Duodenal mucosa (tissue), 2 donors: Measurements from ENCODE around the gene TBX6.
A peak's percentile ranks its signal among the peaks of the same experiment; 100 is the strongest.
"Not testable (repeated sequence)": the region's sequence is repeated elsewhere in the genome, so short reads cannot be mapped to it uniquely, and the experiment has no call there.

Source experiments
- H3K27ac ChIP-seq: one replicate; pipeline ENCODE4 v1.7.0; 2013; ENCODE audit warnings: low read depth, low read length
- H3K27me3 ChIP-seq, 2 donors: one replicate each; pipeline ENCODE4 v1.7.0; 2013; ENCODE audit warnings: low read length in 2 of 2, control low read depth in 1 of 2; ENCODE audit not compliant: insufficient read depth in 2 of 2, control insufficient read depth in 1 of 2
- H3K36me3 ChIP-seq, 2 donors: one replicate each; pipeline ENCODE4 v1.7.0; 2013; ENCODE audit warnings: low read length in 2 of 2, control low read depth in 1 of 2; ENCODE audit not compliant: insufficient read depth in 2 of 2, control insufficient read depth in 1 of 2
- H3K4me1 ChIP-seq, 2 donors: one replicate each; pipeline ENCODE4 v1.7.0; 2013; ENCODE audit warnings: low read length in 2 of 2, control low read depth in 1 of 2; ENCODE audit not compliant: insufficient read depth in 2 of 2, control insufficient read depth in 1 of 2
- H3K4me3 ChIP-seq, 2 donors: one replicate each; pipeline ENCODE4 v1.7.0; 2013; ENCODE audit warnings: low read length in 2 of 2, low read depth in 1 of 2
- H3K9ac ChIP-seq, 2 donors: one replicate each; pipeline ENCODE4 v1.7.0; 2013; ENCODE audit warnings: low read length in 2 of 2, low read depth in 1 of 2
- H3K9me3 ChIP-seq, 2 donors: one replicate each; pipeline ENCODE4 v1.7.0; 2013; ENCODE audit warnings: low read length in 2 of 2, control low read depth in 1 of 2; ENCODE audit not compliant: control insufficient read depth in 1 of 2

Gene TBX6

DNA sequence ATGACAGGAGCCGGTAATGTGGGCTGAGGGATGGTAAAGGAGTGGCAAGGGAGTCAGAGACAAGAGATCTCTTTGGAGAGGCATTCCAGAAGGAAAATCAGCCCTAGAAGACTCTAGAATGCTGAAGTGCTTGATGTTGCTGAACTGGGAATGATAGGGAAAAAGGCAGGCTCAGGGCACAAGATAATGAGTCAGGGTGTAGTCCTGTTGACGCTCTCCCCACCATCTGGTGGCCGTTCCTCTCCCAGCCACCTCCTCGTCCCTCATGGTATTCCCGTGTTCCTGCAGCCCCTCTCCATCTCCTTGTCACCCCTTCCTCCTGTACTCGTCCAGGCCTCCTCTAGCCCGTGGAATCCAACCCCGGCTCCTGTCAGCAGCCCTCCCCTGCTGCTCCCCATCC, 37.3 kb downstream of the TBX6 start:
- no peak overlapping the region for H3K9ac ChIP-seq
- H3K9me3 ChIP-seq, result no peaks in the 10 kb centered on the region
- H3K4me1 ChIP-seq, result peaks cover 8 to 13% of the 10 kb centered on the region in 2 donors
- H3K27me3 ChIP-seq, result no peaks in the 10 kb centered on the region
- no peaks in the 10 kb centered on the region for H3K36me3 ChIP-seq
- H3K27ac ChIP-seq, result no peak overlapping the region
- H3K4me3 ChIP-seq, result no peak overlapping the region

DNA sequence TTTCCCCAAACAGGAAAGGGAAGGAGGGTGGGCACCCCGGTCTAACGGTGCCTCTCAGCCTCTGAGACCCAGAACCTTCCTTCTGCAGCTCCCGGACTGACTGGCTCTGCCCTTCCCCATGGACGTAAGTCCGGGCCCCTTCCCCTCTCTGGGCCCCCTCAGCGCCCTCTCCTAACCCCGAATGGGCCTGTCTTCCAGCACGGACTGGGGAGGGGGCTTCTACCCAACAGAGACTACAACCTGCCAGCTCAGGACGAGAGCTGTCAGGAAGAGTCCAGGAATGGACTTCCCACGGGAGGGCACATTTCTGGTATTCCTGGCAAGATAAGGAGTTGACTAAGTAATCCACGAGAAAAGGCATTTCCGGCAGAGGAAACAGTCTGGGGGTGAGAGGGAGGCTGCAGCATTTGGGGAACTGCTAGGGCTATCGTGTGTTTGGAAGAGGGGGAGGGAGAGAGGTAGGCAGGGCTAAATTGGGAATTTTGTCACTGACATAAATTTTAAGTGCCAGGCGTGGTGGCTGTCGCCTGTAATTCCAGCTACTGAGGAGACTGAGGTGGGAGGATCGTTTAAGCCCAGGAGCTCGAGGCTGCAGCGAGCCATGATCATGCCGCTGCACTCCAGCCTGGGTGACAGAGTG, 38.2 kb downstream of the TBX6 start:
- Histone ChIP-seq H3K9ac (peak overlapping the region in 1 of 2 donors; percentile 60), H3K27ac (no peak overlapping the region), H3K4me3 (peak overlapping the region; percentile 73 to 84), H3K9me3 (no peaks in the 10 kb centered on the region), H3K27me3 (no peaks in the 10 kb centered on the region), H3K4me1 (peaks cover 8 to 13% of the 10 kb centered on the region in 2 donors), H3K36me3 (no peaks in the 10 kb centered on the region)

DNA sequence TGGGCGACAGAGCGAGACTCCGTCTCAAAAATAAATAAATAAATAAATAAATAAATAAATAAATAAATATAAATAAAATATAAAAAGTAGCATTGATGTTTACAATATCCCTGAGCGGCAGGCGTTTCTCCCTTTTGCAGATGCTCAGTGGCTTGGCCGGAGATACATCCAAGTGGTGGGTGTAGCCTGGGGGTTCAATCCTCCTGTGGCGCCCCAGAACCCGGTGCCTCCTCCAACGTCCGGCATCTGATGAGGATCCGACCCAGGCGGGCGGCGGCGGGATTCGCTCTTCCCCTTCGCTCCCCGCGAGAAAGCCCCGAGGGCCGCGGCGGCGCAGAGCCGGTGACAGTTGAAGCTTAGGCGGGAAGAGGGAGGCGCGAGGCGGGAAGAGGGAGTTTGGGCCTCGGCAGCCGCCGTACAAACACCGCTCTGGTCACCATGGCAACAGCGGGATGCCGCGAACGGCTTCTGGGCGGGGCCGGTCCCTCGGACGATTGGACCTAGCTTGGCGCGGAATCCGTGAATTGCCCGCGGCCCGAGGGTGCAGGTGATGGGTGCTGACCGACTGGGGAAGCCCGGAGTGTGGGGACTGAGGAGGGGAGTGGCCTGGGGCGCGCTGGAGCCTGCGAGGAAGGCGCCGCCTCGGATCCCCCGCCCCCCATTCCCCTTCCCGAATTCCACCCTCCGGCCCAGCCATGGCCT, 38.9 kb downstream of the TBX6 start:
- peaks cover 8 to 13% of the 10 kb centered on the region in 2 donors for H3K4me1 ChIP-seq

DNA sequence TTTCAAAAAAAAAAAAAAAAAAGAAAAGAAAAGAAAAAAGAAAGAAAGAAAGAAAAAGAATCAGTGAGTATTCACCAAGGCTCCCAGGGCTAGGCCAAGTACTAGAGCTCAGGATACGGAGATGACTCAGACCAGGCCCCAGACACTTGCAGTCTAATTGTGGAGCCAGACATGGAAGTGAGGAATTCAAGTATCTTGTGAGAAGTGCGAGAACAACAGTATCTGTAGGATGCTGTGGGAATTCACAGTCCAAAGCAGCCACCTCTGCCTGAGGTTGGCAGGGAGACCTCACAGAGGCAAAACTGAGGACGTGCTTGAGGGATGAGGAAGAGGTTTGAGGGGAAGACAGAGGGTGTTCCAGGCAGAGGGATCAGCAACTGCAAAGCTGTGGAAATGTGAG, 40.2 kb downstream of the TBX6 start:
- no peak overlapping the region for H3K27ac ChIP-seq
- H3K9me3 ChIP-seq, result no peaks in the 10 kb centered on the region
- no peak overlapping the region for H3K4me3 ChIP-seq
- peaks cover 8 to 13% of the 10 kb centered on the region in 2 donors for H3K4me1 ChIP-seq
- no peaks in the 10 kb centered on the region for H3K27me3 ChIP-seq
- H3K9ac ChIP-seq, result no peak overlapping the region
- no peaks in the 10 kb centered on the region for H3K36me3 ChIP-seq

More for the DNA sequence above, 38.9 kb downstream of the TBX6 start:
- Histone ChIP-seq H3K36me3 (no peaks in the 10 kb centered on the region), H3K9me3 (no peaks in the 10 kb centered on the region), H3K9ac (peak overlapping the region in 1 of 2 donors; percentile 60), H3K27ac (no peak overlapping the region), H3K27me3 (no peaks in the 10 kb centered on the region), H3K4me3 (peak overlapping the region; percentile 73 to 84)

DNA sequence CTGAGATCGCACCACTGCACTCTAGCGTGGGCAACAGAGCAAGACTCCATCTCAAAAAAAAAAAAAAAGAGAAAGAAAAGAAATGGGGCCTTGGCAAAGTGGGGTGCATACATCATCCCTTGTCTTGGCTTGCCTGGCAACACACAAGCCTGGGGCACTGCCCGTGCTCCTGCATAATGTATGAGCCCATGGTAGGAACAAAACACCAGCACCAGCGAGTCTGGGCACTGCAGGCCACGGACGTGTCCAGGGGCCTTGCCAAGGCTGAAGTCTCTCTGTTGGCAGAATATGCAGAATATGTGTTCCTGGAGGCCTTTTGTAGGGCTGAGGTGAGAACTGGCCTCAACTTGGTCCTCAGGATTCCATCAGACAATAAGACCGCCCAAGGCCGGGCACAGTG, 41.9 kb downstream of the TBX6 start:
- peaks cover 8 to 10% of the 10 kb centered on the region in 2 donors for H3K4me1 ChIP-seq
- no peaks in the 10 kb centered on the region for H3K9me3 ChIP-seq
- no peak overlapping the region for H3K9ac ChIP-seq
- no peak overlapping the region for H3K27ac ChIP-seq
- no peak overlapping the region for H3K4me3 ChIP-seq
- H3K27me3 ChIP-seq, result no peaks in the 10 kb centered on the region
- no peaks in the 10 kb centered on the region for H3K36me3 ChIP-seq

DNA sequence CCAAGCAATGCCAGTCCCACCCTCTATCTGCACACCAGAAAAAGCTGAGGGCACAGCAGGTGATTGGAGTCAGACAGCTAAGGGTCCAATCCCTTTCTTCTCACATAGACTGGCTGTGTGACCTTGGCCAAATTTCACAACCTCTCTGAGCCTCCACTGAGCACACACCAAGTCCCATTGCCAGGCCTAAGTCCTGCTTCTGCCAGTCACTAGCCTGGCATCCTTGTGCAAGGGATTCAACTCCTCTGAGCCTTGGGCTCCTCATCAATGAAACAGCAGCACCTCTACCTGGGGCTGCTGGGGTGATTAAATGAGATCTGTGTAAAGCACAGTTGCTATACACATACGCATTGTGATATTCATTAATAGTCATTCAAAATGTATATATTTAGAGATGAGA, 45.1 kb downstream of the TBX6 start:
- Histone ChIP-seq H3K4me1 (no peaks in the 10 kb centered on the region), H3K4me3 (no peak overlapping the region), H3K27me3 (no peaks in the 10 kb centered on the region), H3K9me3 (no peaks in the 10 kb centered on the region), H3K27ac (no peak overlapping the region), H3K9ac (no peak overlapping the region), H3K36me3 (no peaks in the 10 kb centered on the region)

DNA sequence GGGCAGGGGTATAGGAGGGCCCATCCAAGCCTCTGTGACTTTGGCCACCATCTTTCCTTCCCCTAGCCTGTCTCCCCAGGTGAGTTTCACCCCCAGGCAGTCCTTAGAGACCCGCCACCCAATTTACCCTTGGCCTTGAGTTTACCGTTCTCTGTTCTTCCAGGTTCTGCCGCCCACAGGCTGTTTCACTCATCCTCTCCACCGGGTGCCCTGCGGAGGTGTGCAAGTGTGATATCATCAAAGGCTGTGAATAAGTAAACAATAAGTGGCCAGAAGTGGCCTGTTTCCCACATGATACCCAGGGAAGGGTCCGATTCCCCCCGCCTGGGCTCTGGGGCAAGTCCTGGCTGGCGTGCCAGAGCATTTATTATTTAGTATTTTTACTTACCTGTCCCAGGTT, 45.5 kb downstream of the TBX6 start:
- H3K9me3 ChIP-seq, result no peaks in the 10 kb centered on the region
- no peak overlapping the region for H3K9ac ChIP-seq
- no peaks in the 10 kb centered on the region for H3K4me1 ChIP-seq
- H3K27ac ChIP-seq, result no peak overlapping the region
- no peaks in the 10 kb centered on the region for H3K36me3 ChIP-seq
- no peaks in the 10 kb centered on the region for H3K27me3 ChIP-seq
- no peak overlapping the region for H3K4me3 ChIP-seq

DNA sequence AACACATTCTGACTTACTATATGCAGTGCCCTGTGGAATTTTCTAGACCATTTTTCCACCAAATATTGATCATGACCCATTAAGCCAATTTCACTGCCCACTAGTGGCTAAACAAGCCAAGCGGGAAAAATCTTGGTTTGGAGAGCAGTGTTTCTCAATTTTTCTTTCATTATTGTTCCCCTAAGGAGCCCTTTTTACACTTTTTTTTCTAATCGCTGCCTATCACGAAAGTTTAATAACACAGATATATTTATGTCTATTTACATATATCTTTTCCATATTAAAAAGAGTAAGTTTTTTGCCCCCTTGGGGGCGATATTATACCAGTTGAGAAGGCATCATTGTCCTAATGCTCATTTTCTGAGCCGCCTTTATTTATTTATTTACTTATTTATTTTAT, 49.9 kb downstream of the TBX6 start:
- no peak overlapping the region for H3K4me3 ChIP-seq

DNA sequence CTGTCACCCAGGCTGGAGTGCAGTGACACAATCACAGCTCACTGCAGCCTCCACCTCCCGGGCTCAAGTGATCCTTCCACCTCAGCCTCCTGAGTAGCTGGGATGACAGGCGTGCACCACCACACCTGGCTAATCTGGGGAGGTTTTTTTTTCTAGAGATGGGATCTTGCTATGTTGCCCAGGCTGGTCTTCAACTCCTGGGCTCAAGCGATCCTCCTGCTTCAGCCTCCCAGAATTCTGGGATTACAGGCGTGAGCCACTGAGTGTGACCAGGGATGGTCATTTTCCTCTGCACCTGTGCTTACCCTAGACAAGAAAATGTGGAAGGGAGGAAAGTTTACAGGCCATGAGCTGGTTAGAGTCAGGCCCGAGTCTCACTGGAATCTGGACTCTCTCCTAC, 51.0 kb downstream of the TBX6 start:
- not testable (repeated sequence) for H3K9me3 ChIP-seq, H3K27me3 ChIP-seq, H3K36me3 ChIP-seq, H3K9ac ChIP-seq, H3K4me1 ChIP-seq, H3K27ac ChIP-seq, H3K4me3 ChIP-seq

More for the DNA sequence above, 49.9 kb downstream of the TBX6 start:
- no peak overlapping the region for H3K27ac ChIP-seq
- H3K9ac ChIP-seq, result no peak overlapping the region
- H3K27me3 ChIP-seq, result no peaks in the 10 kb centered on the region
- H3K36me3 ChIP-seq, result no peaks in the 10 kb centered on the region
- no peaks in the 10 kb centered on the region for H3K9me3 ChIP-seq
- H3K4me1 ChIP-seq, result no peaks in the 10 kb centered on the region

DNA sequence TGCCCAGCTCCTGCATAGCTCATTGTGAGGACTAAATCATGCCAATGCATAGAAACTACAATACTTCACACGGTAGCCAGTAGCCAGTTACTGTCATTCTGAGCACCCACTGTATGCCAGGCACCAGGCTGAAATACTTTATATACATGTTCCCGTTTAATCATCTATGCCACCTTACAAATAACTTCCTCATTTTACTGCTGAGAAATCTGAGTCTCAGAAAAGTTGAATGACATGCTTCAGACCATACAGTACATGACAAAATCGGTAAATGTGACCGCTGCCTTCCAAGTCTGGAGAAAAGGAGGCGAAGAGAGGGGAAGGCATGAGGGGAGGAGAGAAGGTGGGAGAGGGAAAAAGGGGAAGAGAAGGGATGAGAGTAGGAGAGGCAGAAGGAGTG, 51.5 kb downstream of the TBX6 start:
- Histone ChIP-seq H3K27ac (no peak overlapping the region), H3K36me3 (no peaks in the 10 kb centered on the region), H3K4me1 (no peaks in the 10 kb centered on the region), H3K4me3 (no peak overlapping the region), H3K9me3 (no peaks in the 10 kb centered on the region), H3K27me3 (peaks cover 0 to under 1% of the 10 kb centered on the region in 2 donors), H3K9ac (no peak overlapping the region)
